22Rv1 (cell line): Measurements from ENCODE around the gene GSC.
"Not testable (repeated sequence)": the region's sequence is repeated elsewhere in the genome, so short reads cannot be mapped to it uniquely, and the experiment has no call there.

Experiments used
- ZFX ChIP-seq: fragments of 450-650 bp; IDR thresholded peaks from 2 replicates; pipeline ENCODE4 v1.6.1; 2017; ENCODE audit warnings: antibody characterized with exemption, borderline replicate concordance
- TF ChIP-seq, protein P1 (sequence below): fragments of 450-650 bp; IDR thresholded peaks from 2 replicates; pipeline ENCODE4 v1.5.1; 2017; ENCODE audit warnings: mild to moderate bottlenecking

DNA sequence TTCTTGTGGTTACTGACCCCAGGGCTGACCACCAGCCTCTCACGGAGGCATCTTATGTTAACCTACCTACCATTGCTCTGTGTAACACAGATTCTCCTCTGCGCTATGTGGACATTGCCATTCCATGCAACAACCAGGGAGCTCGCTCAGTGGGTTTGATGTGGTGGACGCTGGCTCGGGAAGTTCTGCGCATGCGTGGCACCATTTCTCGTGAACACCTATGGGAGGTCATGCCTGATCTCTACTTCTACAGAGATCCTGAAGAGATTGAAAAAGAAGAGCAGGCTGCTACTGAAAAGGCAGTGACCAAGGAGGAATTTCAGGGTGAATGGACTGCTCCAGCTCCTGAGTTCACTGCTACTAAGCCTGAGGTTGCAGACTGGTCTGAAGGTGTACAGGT, 43.3 kb downstream of the GSC start:
- TF ChIP-seq, protein P1, sequence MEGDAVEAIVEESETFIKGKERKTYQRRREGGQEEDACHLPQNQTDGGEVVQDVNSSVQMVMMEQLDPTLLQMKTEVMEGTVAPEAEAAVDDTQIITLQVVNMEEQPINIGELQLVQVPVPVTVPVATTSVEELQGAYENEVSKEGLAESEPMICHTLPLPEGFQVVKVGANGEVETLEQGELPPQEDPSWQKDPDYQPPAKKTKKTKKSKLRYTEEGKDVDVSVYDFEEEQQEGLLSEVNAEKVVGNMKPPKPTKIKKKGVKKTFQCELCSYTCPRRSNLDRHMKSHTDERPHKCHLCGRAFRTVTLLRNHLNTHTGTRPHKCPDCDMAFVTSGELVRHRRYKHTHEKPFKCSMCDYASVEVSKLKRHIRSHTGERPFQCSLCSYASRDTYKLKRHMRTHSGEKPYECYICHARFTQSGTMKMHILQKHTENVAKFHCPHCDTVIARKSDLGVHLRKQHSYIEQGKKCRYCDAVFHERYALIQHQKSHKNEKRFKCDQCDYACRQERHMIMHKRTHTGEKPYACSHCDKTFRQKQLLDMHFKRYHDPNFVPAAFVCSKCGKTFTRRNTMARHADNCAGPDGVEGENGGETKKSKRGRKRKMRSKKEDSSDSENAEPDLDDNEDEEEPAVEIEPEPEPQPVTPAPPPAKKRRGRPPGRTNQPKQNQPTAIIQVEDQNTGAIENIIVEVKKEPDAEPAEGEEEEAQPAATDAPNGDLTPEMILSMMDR, result not testable (repeated sequence)
- not testable (repeated sequence) for TF ChIP-seq ZFX
